HG03103 (cell line): ENCODE measurements around the gene NPRL2.

Source experiments
- ATAC-seq: cut with Tn5 transposase; IDR thresholded peaks from one replicate; pipeline ENCODE4 v1.9.1; 2021; ENCODE audit warnings: low read depth; ENCODE audit not compliant: unreplicated experiment

The NPRL2 gene

GRCh38 chr3:50351323-50351697 is 735 bp upstream of the NPRL2 start:
- ATAC-seq, result no peak

GRCh38 chr3:50350213-50350526 is 405 bp downstream of the NPRL2 start:
- no peak for ATAC-seq

- no peak for ATAC-seq
Measured at GRCh38 chr3:50347187-50347813, 3.3 kb downstream of the NPRL2 start.

GRCh38 chr3:50345586-50346234 is 4.9 kb downstream of the NPRL2 start, which contains the start of gene ZMYND10:
Gene ZMYND10 (minus strand): TSS chr3:50345732. CDS start chr3:50345579, 153 bp downstream.
- ATAC-seq, result no peak

GRCh38 chr3:50345008-50345407 is 5.6 kb downstream of the NPRL2 start:
- no peak for ATAC-seq

GRCh38 chr3:50342813-50343633 is 7.6 kb downstream of the NPRL2 start:
- ATAC-seq, result no peak

GRCh38 chr3:50341996-50342650 is 8.5 kb downstream of the NPRL2 start:
- no peak for ATAC-seq

- ATAC-seq, result no peak
Measured at GRCh38 chr3:50341537-50341936, 9.0 kb downstream of the NPRL2 start.

- no peak for ATAC-seq
Measured at GRCh38 chr3:50340448-50341329, 9.9 kb downstream of the NPRL2 start, which contains the start of gene RASSF1. Gene RASSF1 (minus strand): TSS chr3:50340836. CDS start chr3:50340805, 31 bp downstream.

- ATAC-seq, result no peak
Measured at GRCh38 chr3:50340147-50340447, 10.5 kb downstream of the NPRL2 start.

GRCh38 chr3:50339485-50340146 is 11.0 kb downstream of the NPRL2 start:
- ATAC-seq, result no peak

- ATAC-seq, result no peak
Measured at GRCh38 chr3:50338965-50339364, 11.6 kb downstream of the NPRL2 start.

- peak; percentile 67 for ATAC-seq
Measured at GRCh38 chr3:50337175-50337861, 13.3 kb downstream of the NPRL2 start.

- peak; percentile 31 for ATAC-seq
Measured at GRCh38 chr3:50336452-50337174, 14.0 kb downstream of the NPRL2 start.

GRCh38 chr3:50334339-50335075 is 16.1 kb downstream of the NPRL2 start:
- no peak for ATAC-seq

- no peak for ATAC-seq
Measured at GRCh38 chr3:50333744-50334328, 16.7 kb downstream of the NPRL2 start.

- no peak for ATAC-seq
Measured at GRCh38 chr3:50331364-50331907, 19.1 kb downstream of the NPRL2 start.
